ENCODE measurements around the gene FAM131A. TPM values are rescaled to one million over a fixed set of nuclear protein-coding genes. Genes with fewer than 3 reads are reported as not detected.

FAM131A gene
- total RNA-seq, 1 experiment from 2014 or later: 14.4 TPM

GRCh38 chr3:184321666-184322065 lies 15.7 kb upstream of the FAM131A start:
- H3K9ac ChIP-seq (ENCODE audit: extremely low read depth, insufficient read length, low read length): no peak overlapping the region
- H3K4ac ChIP-seq (ENCODE audit: low read depth, low read length): no peak overlapping the region
- no peaks in the 10 kb centered on the region for H3K27me3 ChIP-seq (ENCODE audit: insufficient read depth, low read length)
- H4K91ac ChIP-seq (ENCODE audit: insufficient read length, low read depth, low read length): no peak overlapping the region
- H3K79me1 ChIP-seq (ENCODE audit: insufficient read depth, low read depth, low read length, poor library complexity, severe bottlenecking): peaks cover 6% of the 10 kb centered on the region
- H3K23ac ChIP-seq (ENCODE audit: insufficient read length, low read depth, low read length): no peak overlapping the region
- no peaks in the 10 kb centered on the region for H3K9me3 Mint-ChIP-seq
- no peak overlapping the region for H3K18ac ChIP-seq (ENCODE audit: insufficient read length, low read depth, low read length)
- no peak overlapping the region for H2BK5ac ChIP-seq (ENCODE audit: insufficient read length, low read length)
- H3K56ac ChIP-seq (ENCODE audit: insufficient read length, low read depth, low read length): no peak overlapping the region
- no peak for TF ChIP-seq CTCF (conservative IDR thresholded peaks at IDR 0.05)
- H3K4me2 ChIP-seq (ENCODE audit: insufficient read depth, insufficient read length, low read length): no peak overlapping the region
- H3K23me2 ChIP-seq (ENCODE audit: insufficient read length, low read depth, low read length, poor library complexity, severe bottlenecking): no peaks in the 10 kb centered on the region
- H3K27ac Mint-ChIP-seq: 0 out of 7 replicates have a peak overlapping the region, but pooled peaks of 1 of the 3 experiments have one; percentile 26
- H3K14ac ChIP-seq (ENCODE audit: insufficient read depth, low read length): no peak overlapping the region
- H3K4me3 Mint-ChIP-seq: peak overlapping the region in 1 of 2 experiments; percentile 46; a peak in 2 of 5 replicates
- no CpG with 5 or more reads among the region's 5 CpGs for WGBS (ENCODE audit: extremely low coverage, insufficient read length, low lambda C conversion rate)
- peaks cover 80 to 96% (median 91%) of the 10 kb centered on the region in 3 experiments for H3K36me3 Mint-ChIP-seq (ENCODE audit: insufficient read depth in 1 of 3, low read depth in 3 of 3)
- H3K4me1 Mint-ChIP-seq: peaks cover 18 to 19% of the 10 kb centered on the region in 2 experiments
- no peak overlapping the region for H2BK12ac ChIP-seq (ENCODE audit: insufficient read length, low read depth, low read length)
- no peak overlapping the region for H4K5ac ChIP-seq (ENCODE audit: insufficient read length, low read depth, low read length)
- H3K27me3 Mint-ChIP-seq (ENCODE audit: low read depth): no peaks in the 10 kb centered on the region; the same call in none of the 2 replicates
- 0 out of 2 replicates have a peak, but pooled peaks cover 2% of the 10 kb centered on the region for H3K4me1 ChIP-seq (ENCODE audit: insufficient read depth, low read length)
- no peaks in the 10 kb centered on the region for H3K9me3 ChIP-seq (ENCODE audit: control insufficient read depth, low read depth, low read length)
- H2AFZ ChIP-seq (ENCODE audit: low read length): no peak overlapping the region
- no peak overlapping the region for H2BK120ac ChIP-seq (ENCODE audit: low read depth, low read length, poor library complexity, severe bottlenecking)
- no peak for DNase-seq
- no peak overlapping the region for H3T11ph ChIP-seq (ENCODE audit: low read length)
- no peak overlapping the region for H2AK5ac ChIP-seq (ENCODE audit: insufficient read length, low read length)
- H4K20me1 ChIP-seq (ENCODE audit: control insufficient read depth, insufficient read depth, insufficient read length): no peaks in the 10 kb centered on the region
- H2BK20ac ChIP-seq (ENCODE audit: low read depth, low read length, poor library complexity, severe bottlenecking): no peak overlapping the region
- H3K27ac ChIP-seq (ENCODE audit: insufficient read length, low read depth, low read length): no peak overlapping the region
- no peak overlapping the region for H2BK15ac ChIP-seq (ENCODE audit: low read depth, low read length)
- H3K79me2 ChIP-seq (ENCODE audit: insufficient read depth, low read length): peaks cover 22% of the 10 kb centered on the region
- no peak overlapping the region for H4K8ac ChIP-seq (replicated peaks; ENCODE audit: insufficient read length, low read depth, low read length)

Data from H9 (cell line).